Activated naive CD4-positive, alpha-beta T cell treated with anti-CD3 and anti-CD28 coated beads, Interleukin-2, amount 50 U/mL, for 16 hours (primary cell): Measurements from ENCODE around the gene KCNH1.

ENCODE experiments used
- DNase-seq: peaks from one replicate; pipeline ENCODE4 v3.0.0-alpha.2; 2020

KCNH1 gene

DNA sequence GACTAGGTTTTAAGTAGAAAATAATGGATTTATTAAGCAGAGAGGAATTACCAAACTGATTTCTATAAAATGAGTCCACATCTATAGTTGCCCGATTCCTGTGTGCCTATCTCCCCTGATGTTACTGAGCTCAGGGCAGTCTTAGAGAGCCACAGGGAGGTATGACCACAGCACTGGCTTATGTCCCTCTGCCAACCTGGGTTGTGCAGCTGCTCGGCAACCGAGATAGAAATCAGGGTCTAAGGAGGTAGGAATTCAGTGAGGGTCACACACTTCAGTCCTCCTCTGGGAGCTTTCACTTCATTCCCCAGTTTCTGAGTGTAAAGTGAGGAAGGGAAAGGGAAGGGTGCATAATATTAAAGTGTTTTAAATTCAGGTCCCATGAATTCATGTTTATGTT lies 386.8 kb downstream of the KCNH1 start:
- DNase-seq = no peak

DNA sequence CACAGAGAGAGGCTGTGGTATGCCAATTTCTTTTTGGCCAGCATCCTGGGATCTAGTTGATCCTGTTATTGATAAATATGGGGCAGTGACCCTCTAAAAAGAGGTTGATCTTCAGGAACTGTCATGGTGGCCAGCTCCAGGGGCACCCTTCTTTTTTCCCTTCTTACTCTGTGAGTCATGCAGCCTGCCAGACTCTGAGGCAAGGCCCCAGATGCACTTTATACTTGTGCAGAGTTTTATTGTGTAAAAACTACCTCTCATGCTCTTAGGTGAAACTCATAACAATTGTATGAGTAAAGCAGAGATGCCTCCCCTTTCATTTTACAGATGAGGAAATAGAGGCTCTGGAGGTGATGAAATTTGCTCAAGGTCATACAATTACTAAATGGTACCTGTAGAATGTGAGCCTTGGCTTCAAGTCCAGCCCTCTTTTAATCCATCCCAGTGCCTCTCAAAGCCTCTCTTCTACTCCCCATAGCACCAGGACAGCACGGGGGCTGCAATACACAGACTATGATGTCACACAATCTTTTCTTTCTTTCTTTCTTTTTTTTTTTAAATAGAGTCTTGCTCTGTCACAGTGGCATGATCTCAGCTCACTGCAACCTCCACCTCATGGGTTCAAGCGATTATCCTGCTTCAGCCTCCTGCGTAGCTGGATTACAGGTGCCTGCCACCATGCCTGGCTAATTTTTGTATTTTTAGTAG lies 387.8 kb downstream of the KCNH1 start:
- DNase-seq = no peak

DNA sequence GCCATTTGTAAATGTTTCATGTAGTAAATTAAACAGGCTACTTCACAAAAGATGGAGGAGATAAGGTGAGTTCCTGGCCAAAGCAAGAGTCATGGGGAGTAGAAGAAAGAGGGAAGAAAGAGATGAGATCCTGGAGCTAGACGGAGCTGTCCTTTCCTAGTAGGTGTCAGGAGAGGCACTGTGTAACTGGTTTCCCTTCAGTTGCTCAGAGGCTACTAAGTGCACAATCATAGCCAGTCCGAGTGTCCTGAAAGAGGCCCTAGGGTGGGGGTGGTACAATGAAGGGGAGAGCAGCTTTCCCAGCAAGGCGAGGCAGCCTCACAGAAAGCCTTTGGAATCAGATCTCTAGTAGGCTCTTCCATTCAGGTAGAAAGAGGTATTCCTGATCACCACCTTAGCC lies 390.9 kb downstream of the KCNH1 start:
- no peak for DNase-seq

DNA sequence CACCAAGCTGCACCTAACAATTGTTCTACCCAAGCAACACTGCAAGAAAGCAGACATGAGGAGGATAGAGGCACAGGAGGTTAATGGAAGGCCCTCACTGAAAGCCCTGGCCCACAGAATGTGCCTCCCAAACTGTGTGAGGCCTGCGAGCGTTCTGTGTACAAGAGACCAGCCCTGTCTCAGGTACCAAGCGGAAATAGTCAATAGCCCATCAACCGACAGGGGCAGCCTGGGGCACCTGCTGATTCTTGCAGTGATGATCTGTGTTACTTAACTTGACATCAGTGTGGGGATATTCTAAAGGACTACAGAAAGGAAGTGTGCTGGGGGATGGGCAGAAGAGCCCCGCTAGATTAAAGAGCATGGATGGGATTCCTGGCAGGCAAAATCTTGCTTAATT lies 392.4 kb downstream of the KCNH1 start:
- no peak for DNase-seq

DNA sequence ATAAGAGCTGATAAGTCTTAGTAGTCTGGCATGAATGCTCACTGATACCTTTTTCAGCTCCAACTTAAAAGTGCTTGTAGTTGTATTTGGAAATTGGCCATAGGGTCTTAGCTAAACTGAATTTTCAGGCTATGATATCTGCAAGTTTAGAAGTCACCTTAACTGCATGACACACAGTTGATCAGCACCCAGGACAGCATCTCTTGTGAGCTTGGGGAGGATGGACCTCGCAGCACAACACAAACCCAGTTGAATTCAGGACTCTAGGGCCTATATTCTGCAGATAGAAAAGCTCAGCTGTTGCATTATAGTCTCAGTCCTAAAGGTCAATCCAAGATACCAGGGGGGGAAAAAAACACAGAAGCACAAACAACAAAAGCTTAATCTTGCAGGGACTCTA lies 394.3 kb downstream of the KCNH1 start:
- no peak for DNase-seq

DNA sequence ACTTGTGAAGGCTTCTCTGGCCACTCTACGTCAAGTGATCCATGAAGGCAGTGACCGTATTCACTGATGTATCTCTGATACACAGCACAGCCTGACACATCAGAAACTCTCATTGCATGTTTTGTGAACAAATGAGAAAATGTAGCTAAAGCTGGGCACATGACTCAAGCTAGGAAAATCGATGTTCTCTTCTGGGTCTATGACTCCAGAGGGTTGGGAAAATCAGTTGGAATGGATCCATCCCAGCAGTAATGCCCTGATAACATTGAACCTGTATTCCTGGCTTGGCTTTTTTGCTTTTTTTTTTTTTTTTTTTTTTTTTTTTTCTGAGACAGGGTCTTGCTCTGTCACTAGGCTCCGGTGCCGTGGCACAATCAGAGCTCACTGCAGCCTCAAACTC lies 395.7 kb downstream of the KCNH1 start:
- no peak for DNase-seq

DNA sequence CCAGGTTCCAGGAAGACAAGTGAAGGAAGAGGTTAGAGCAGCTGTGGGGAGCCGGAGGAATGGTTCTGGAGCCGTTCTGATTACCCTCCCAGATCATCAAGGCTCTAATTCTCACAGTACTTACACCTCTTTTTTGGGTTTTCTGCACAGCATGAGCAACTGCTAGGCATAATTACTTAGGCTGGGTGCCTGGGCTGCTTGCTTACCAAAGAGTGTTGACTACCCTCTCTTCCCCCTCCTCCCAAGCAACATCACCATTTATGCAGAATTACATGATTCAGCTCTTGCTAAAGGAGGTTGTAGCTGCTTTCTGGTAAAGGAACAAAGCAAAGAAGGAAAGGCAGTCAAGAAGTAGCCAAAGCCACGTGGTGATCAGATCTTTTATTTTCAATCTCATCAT lies 397.2 kb downstream of the KCNH1 start:
- DNase-seq = no peak

DNA sequence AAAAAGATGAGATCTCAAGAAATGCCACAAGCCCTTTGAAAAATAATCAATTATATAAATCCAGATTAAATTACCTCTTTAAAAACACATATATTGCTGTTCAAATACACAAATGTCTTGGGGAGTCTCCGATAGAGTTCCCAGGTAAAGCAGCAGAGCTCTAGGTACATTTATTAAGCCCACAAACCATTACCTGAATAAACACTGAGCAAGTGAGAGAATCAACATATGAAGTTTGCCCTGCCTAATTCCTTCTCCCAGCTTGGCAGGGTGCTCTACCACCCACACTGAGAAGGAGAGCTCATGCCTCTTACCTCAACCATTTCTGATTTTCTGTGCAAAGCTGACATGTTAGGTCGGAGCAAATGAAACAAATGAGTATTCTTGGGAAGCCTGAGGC lies 402.4 kb downstream of the KCNH1 start:
- DNase-seq = no peak

DNA sequence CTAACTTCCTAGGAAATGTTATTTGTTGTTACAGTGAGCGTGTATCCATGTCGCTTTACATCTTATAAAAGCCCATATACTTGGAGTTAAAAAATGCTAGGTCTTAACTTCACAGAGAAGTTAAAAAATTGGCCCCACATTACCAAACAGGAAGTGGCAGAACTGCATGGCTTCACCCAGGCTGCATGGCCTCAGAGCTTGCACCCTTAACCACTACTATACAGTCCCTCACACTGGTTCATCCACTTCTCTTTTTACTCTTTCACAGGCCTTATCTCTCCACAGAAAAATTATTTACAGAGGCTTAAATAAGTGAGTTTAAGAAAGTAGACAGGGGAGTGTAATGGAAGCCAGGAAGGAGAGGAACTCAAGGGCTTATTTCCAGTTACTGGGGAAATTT lies 402.8 kb downstream of the KCNH1 start:
- DNase-seq = no peak

DNA sequence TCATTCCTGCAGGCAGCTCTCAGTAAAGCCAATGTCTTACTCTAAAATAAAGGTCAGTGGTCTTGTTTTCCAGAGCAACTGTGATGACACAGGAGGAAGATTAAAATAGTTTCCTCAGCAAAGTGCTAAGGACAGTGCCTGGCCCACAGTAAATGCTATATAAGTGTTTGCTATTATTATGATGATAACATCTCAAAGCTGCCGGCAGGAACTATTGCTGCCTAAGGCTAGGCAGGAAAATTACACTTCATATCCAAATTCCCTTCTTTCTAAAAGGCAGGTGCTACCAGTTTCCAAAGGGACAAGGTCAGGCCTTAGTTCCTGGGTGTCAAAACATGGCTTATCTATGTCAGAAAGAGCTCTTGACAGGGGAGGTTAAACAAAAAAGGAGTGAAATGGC lies 403.9 kb downstream of the KCNH1 start:
- DNase-seq = no peak

DNA sequence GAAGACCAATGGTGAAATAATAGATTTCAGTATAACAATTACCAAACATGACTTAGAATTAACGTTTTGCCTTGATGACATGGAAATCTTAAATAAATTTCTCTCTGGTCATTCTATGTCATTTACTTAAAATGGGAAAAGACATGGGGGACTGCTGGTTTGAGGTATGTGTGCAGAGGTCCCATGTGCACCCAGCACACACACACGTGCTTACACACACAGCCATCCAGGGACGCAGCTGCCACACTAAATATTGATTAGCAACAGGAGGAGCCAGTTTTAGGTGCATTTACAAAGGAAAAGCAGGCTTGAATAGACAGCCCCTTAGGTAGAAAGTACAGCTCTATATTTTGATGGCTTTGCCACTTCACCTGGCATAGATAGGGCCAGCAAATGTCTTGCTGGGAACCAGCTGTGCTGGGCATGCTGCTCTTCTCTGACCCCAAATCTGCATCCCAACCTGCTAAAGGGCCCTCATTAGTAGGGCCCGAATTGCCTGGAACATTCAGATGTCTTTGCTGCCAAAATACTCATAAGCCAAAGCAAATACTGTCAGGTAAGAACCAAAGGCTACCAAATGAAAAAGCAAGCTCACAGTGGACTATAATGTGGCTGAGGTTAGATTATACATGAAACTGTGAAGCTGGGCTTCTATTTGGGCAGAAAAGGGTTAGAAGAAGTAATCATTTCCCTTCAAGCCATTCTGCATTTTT lies 405.4 kb downstream of the KCNH1 start:
- no peak for DNase-seq

DNA sequence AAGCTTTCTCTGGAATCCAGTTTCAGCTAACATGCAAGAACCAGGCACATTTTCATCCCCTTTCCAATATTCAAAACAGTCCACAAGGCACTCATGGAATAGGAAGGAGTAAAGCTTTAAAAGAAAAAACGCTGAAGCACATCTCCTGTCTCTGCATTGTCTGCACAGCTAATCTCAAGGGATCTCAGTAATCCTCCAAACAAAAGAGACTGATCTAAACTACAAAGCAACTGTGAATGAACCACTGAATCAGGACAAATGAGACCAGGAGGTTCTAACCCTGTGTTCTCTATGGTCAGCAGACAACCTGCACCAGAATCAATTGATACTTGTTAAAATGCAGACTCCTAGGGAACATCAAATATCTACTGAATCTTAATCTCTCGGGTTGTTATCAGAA lies 406.2 kb downstream of the KCNH1 start:
- DNase-seq = no peak

DNA sequence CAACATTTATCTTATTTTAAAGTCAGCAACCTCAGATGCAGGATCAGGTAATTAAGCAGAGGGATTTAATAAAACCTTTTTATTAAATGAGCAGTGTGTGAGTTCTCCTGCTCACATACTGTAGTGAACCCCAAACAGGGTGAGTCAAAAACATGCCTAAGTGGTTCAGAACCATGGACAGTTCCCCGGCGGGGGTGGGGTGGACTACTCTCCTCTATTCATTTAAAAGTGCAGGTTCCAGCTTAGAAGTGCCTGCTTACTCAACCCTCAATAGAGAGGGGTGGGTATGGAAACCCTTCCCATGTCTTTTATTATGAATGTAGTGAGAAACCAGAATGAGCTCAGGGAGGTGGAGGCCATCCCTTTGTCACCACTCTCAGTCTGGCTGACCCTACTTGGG lies 407.3 kb downstream of the KCNH1 start:
- no peak for DNase-seq

DNA sequence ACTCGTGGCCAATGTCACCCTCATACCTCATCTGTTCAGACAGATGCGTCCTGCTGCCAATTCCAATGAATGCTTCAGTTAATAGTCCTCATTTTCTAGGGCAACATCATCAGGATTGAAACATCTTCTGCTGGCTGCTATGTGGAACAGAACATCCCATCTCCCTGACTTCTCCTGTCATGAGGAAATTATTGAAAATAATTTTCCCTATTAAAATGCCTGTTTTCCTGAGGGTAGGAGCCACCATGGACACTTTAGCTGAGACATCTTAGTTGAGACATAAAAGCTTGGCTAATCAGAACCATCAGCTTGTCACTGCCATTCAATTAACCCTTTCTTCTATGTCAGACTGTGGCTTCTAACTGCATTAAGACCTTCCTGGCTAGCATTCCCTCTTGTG lies 409.2 kb downstream of the KCNH1 start:
- DNase-seq = no peak

DNA sequence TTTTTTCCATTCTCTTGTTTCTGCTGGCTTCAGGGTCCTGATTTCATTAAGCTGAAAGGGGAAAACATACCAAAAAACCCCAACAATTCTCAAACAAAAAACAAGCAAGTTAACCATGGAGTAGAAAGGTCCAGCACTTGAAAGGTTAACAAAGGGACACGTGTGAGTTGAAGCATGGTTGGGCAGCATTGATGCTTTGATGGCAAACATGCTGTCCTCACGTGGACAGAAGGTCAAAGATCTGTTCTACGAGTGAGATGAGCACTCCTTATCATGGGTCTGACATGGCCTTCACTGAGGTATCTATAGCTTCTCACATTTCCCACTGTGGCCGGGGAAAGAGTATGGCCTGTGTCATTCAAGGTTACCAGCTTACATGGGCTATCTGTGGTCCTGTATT lies 410.3 kb downstream of the KCNH1 start:
- DNase-seq = no peak

DNA sequence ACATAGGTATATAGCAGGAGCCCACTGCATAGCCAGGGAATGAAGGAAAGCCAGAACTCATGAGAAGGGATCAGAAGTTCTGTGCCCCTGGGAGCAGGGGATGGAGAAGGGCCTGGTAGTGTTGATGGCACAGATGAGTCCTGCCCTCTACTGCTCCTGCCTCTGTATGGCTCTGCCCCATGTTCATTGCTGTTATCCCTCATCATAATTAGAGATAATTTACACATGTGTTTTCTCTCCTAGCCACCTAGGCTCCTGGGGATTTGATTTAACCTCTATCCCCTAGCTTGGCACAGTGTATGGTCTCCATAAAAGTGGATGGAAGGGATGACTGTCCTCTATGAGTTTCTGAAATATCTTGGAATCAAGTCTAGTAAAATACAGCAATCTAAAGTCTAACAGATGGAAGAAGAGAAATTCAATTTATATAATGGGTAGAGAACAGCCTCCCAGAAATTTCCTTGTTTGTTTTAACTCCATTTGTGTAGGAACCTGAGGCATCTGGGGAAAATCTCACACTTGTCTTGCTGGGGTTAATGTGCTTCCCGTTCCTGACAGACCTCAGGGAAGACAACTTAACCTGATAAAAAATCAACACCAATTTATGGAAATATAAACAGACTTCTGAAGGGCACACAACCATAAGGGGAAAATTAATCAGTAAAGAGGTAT lies 411.4 kb downstream of the KCNH1 start:
- no peak for DNase-seq

DNA sequence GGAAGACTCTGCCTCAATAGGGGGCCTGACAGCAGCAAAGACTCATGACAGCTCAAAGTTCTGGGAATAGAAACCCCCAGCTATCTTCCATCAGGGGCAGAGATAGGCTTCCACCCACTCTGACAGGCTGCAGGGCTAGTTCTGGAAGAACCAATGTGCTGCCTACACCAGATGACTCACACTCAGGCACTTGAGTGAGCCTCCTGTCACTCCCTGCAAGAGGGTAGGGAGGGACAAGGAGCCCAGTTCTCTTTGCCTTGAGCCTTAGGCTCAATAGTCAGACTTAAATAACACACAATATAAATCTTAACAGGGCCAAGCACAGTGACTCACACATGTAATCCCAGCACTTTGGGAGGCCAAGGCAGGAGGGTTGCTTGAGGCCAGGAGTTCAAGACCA lies 418.9 kb downstream of the KCNH1 start:
- DNase-seq = no peak

DNA sequence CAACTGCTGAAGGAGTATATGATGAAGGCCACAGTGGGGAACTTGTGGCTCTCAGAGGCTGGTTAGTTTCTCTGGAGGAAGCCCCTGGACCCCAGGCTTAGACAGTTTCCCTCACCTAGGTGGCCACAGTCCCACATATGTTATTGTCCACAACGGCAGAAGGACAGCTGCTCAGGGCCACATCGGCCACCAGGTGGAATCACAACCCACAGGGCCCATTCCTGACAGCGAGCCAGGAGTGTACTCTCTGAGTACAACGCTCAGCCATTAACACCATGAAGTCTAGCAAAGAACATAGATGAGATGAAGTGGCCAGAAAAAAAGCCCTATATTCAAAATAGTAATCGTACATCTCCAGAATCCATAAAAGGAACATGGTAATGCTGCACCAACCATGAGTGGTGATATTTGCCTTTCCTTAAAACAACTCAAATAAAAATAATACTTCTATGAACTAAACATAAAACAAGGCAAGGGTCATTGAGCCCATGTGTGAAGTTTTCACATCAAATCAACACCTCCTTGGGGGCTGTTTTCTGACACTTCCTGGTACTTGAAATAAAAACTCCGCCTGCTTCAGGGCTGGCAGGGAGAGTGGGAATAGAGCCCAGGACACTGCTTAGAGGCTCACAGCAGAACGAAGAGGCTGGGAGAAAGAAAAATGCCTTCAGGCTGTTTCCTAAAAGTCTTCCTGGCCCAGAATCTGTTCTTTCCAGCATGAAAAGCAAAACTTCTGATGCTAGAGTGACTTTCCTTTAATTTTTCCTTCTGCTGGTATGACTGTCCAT lies 421.9 kb downstream of the KCNH1 start:
- DNase-seq = no peak

DNA sequence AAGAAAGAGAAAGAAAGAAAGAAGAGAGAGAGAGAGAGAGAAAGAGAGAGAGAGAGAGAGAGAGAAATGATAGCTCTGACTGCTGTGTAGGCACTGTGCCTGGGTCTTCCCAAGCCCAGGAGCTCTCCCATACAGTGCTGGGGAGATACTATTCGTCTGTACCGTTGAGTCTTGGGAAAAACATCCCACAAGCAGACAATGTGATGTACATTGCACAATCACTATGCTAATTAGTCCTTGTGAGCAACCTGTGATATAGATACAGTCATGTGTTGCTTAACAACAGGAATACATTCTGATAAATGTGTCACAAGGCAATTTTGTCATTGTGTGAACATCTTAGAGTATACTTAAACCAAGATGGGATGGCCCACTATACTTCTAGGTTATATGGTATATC lies 424.2 kb downstream of the KCNH1 start:
- DNase-seq = no peak

DNA sequence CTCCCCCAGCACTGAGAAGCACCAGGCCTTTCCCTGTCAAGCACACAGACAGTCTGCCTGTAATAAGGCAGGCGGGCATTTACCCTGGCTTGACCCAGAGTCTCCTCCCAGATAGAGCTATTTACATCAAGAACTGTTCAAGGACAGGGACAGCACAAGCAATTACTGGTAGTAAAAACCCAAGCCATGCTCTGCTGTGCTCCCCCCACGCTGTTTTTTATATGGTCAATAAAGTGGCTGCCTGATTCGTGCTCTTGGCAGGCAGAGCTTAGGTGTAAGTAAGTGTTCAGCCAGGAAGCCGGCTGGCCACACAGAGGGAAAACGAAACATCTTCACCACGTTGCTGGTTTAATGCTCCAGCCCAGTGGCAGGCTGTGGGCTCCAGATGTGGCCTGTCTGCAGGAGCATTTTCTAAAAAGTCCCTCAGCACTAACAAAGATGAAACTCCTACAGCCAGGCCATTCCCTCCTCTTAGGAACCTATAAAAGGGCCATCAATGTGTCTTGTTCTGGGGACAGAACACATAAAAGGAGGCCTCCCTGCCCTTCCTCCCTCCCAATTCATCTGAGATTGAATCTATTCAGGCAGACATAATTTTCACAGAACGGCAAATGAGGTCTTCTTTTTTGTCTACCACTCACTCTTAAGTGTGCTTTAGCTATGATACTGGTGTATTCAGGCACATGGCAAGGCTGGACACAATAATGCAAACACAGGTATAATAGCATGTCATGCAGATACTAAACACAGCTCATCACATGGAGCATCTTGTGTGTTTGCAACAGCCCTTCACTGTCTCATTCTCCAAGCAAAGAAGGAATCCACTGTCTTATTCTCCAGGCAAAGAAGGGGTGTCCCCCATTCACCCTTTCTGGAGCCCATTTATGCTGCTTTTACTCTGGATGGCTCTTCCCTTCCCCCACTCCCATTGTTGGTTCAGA lies 426.4 kb downstream of the KCNH1 start:
- no peak for DNase-seq

DNA sequence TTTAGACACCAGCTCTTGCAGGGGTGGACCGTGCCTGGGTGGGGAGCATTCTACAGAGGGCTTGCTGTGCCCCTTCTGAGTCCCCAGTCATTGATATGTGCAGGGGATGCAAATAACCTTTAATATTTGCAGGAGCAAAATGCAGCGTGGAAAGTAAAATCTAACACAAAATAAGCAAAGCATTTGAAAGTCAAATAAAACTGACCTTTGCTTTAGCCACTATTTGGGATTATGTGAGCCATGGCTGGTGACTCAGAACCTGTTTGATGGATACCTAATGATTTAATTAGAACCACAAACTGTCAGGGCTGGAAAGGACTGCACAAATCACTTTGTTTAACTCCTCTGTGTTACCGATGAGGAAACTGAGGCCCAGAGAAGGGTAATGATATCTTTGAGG lies 427.7 kb downstream of the KCNH1 start:
- DNase-seq = no peak

DNA sequence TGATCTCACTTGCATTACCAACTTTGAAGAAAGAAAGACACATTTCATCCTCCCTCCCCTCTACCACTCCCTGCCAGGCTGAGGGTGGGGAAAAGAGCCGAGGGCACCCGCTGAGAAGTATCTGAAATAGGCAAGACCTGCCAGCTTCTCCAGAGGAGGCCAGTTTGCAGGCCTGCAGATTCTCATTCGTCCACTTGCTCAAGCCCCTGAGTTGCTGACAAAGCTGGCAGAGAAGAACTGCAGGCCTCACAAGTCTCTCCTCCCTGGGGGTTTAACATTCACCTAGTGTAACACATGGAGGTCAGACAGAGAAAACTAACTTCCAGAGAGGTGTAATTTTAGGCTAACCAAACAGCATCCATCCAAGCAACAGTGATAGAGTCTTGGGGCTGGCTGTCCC lies 428.9 kb downstream of the KCNH1 start:
- DNase-seq = no peak
